Activated T-cell treated with anti-CD3 and anti-CD28 coated beads for 1 hour (primary cell): ENCODE measurements around the gene CCDC138.

Experiments used
- DNase-seq: peaks from one replicate; pipeline ENCODE4 v3.0.0-alpha.2; 2020; ENCODE audit warnings: low read depth

Gene CCDC138

GRCh38 chr2:108896741-108897140 lies 110.2 kb downstream of the CCDC138 start:
- no peak for DNase-seq

GRCh38 chr2:108898315-108899082 lies 111.9 kb downstream of the CCDC138 start:
- DNase-seq = no peak

GRCh38 chr2:108904680-108905079 lies 118.1 kb downstream of the CCDC138 start:
- no peak for DNase-seq

- DNase-seq = no peak
These were observed 118.6 kb downstream of the CCDC138 start for GRCh38 chr2:108905176-108905575.

- DNase-seq = no peak
These were observed 119.3 kb downstream of the CCDC138 start for GRCh38 chr2:108905906-108906305.

GRCh38 chr2:108906403-108907077 lies 120.0 kb downstream of the CCDC138 start:
- DNase-seq = no peak

GRCh38 chr2:108907822-108908712 lies 121.5 kb downstream of the CCDC138 start:
- DNase-seq = no peak

GRCh38 chr2:108908713-108909070 lies 122.1 kb downstream of the CCDC138 start:
- DNase-seq = no peak

- no peak for DNase-seq
These were observed 122.8 kb downstream of the CCDC138 start for GRCh38 chr2:108909275-108909823.

- no peak for DNase-seq
These were observed 123.5 kb downstream of the CCDC138 start for GRCh38 chr2:108910011-108910431.

GRCh38 chr2:108910541-108911396 lies 124.2 kb downstream of the CCDC138 start:
- no peak for DNase-seq

GRCh38 chr2:108911401-108911800 lies 124.8 kb downstream of the CCDC138 start:
- no peak for DNase-seq

- no peak for DNase-seq
These were observed 125.4 kb downstream of the CCDC138 start for GRCh38 chr2:108911807-108912628.

- DNase-seq = no peak
These were observed 126.0 kb downstream of the CCDC138 start for GRCh38 chr2:108912629-108912902.

GRCh38 chr2:108916122-108916795 lies 129.7 kb downstream of the CCDC138 start:
- DNase-seq = no peak

GRCh38 chr2:108916796-108917421 lies 130.3 kb downstream of the CCDC138 start:
- DNase-seq = no peak

- no peak for DNase-seq
These were observed 131.0 kb downstream of the CCDC138 start for GRCh38 chr2:108917526-108917925.

- no peak for DNase-seq
These were observed 131.7 kb downstream of the CCDC138 start for GRCh38 chr2:108918156-108918874.

- no peak for DNase-seq
These were observed 132.4 kb downstream of the CCDC138 start for GRCh38 chr2:108918941-108919341.
